ENCODE data around the gene MKNK2. TPM values are rescaled to one million over a fixed set of nuclear protein-coding genes. Genes with fewer than 3 reads are reported as not detected.

The MKNK2 gene
- total and polyA plus RNA-seq, 10 of the 15 experiments (the other 5 are each of a cell fraction or from before 2014, with no cell fraction given), result 9.6 to 365 (median 69.9) TPM

DNA sequence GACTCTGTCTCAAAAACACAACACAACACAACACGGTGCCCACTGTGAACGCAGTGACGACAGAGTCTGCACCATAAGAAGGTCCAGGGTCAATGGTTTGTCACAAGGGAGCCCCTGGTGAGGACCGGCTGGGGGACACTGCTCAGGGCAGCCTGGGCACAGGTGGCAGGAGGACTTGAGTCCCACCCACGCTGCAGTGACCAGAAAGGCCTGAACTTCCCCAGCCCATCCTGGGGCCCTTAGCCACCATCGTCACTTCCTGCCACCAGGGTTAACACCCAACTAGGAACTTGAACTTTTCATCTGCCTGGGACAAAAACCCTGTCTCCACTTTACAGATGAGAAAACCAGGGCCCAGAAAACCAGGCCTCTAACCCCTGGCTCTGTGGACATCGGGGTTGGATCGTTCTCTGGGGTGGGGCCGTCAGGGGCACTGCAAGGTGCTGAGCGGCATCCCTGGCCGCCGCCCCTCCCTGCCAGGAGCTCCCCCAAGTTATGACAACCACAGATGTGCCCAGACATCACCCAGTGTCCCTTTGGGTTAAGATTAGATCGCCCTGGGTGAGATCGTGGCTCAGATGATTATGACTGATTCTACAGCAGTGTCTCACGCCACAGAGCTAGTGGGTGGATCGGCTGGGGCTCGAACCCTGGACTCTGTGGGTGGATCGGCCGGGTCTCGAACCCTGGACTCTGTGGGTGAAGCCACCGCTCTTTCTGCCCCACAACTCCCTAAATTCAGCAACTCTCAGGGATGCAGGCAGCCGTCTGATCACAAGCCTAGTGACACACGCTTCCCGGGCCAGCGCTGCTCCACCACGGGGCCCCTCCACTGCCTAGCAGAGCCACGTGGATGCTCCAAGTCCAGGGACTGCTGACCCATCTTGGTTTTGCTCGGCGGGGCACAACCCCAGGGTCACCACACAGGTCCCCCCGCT lies 31.1 kb upstream of the MKNK2 start:
- intact Hi-C loops (cut with micrococcal nuclease; ENCODE audit: unreplicated experiment) (no loop called here), in situ Hi-C loops (cut with MboI) (loop anchor here (5.0 to 10.0 kb wide), 2 partner anchors 65 to 817 kb away; partner anchors contain the start of genes BTBD2 and CIRBP)
- Histone ChIP-seq H3K27me3 (replicated peaks in 1 of 2; ENCODE audit: control insufficient read depth in 2 of 2, insufficient read depth in 2 of 2, low read length in 1 of 2) (no peaks in the 10 kb centered on the region), H3K27ac (ENCODE audit: control insufficient read depth, insufficient read depth) (peak overlapping the region; percentile 93), H3K9ac (ENCODE audit: control insufficient read depth, insufficient read depth, low read length) (peak overlapping the region; percentile 79), H3K9me3 (replicated peaks; ENCODE audit: control insufficient read depth, insufficient read depth, low read length) (no peaks in the 10 kb centered on the region), H3K79me2 (ENCODE audit: control insufficient read depth, insufficient read depth, low read length) (peaks cover 88% of the 10 kb centered on the region), H3K4me3 (peak overlapping the region; percentile 95), H3K4me2 (ENCODE audit: control insufficient read depth, insufficient read depth) (peak overlapping the region; percentile 89), H3K4me1 (ENCODE audit: control insufficient read depth, insufficient read depth, low read length) (peaks cover 22% of the 10 kb centered on the region), H4K20me1 (ENCODE audit: control insufficient read depth, insufficient read depth) (peaks cover 25% of the 10 kb centered on the region), H3K36me3 (ENCODE audit: control insufficient read depth in 2 of 2, insufficient read depth in 2 of 2, low read length in 1 of 2) (peaks cover 31 to 35% of the 10 kb centered on the region in 2 experiments), H2AFZ (ENCODE audit: control insufficient read depth, low read depth, low read length) (no peak overlapping the region)
- no peak for DNase-seq (ENCODE audit: low read depth, low spot score)
- TSS peak; percentile 82 for BruUV-seq (replicated peaks)
- ChIA-PET SMC1A (ENCODE audit: uncharacterized antibody, unreplicated experiment) (interaction anchor here (1.1 to 6.1 kb wide), 4 partner anchors 12 to 40 kb away, joined by 3 to 43 read pairs (median 6); partner anchors contain the start of gene MOB3A), CTCF (interaction anchor here (2.5 kb wide), 1 partner anchor 12 kb away, joined by 11 read pairs; no protein-coding TSS in a partner anchor), RAD21 (ENCODE audit: unreplicated experiment) (interaction anchor here (1.0 to 3.5 kb wide), 2 partner anchors 11 to 66 kb away, joined by 3 to 31 read pairs; no protein-coding TSS in a partner anchor), POLR2A (interaction anchor here (1.0 to 3.7 kb wide), 7 partner anchors 12 to 185 kb away, joined by 3 to 60 read pairs (median 5); partner anchors contain the start of gene IZUMO4)
- ATAC-seq, result peak; percentile 46
- 1% methylated on average over 30 of the region's 30 CpGs for WGBS (ENCODE audit: insufficient coverage, insufficient replicate concordance, low lambda C conversion rate, missing lambda C conversion rate)
- peak; percentile 72 for FAIRE-seq
- TF ChIP-seq, protein P1, sequence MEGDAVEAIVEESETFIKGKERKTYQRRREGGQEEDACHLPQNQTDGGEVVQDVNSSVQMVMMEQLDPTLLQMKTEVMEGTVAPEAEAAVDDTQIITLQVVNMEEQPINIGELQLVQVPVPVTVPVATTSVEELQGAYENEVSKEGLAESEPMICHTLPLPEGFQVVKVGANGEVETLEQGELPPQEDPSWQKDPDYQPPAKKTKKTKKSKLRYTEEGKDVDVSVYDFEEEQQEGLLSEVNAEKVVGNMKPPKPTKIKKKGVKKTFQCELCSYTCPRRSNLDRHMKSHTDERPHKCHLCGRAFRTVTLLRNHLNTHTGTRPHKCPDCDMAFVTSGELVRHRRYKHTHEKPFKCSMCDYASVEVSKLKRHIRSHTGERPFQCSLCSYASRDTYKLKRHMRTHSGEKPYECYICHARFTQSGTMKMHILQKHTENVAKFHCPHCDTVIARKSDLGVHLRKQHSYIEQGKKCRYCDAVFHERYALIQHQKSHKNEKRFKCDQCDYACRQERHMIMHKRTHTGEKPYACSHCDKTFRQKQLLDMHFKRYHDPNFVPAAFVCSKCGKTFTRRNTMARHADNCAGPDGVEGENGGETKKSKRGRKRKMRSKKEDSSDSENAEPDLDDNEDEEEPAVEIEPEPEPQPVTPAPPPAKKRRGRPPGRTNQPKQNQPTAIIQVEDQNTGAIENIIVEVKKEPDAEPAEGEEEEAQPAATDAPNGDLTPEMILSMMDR (IDR thresholded peaks at IDR 0.05 in 2 of 3, conservative IDR thresholded peaks at IDR 0.05 in 1 of 3; ENCODE audit: control insufficient read depth in 2 of 3, extremely low read depth in 1 of 3, insufficient read depth in 1 of 3, low read depth in 3 of 3, low read length in 3 of 3), result no peak
- peak; percentile 76 for TF ChIP-seq MXI1 (IDR thresholded peaks at IDR 0.05; ENCODE audit: low read depth, low read length)
- TF ChIP-seq, protein P2, sequence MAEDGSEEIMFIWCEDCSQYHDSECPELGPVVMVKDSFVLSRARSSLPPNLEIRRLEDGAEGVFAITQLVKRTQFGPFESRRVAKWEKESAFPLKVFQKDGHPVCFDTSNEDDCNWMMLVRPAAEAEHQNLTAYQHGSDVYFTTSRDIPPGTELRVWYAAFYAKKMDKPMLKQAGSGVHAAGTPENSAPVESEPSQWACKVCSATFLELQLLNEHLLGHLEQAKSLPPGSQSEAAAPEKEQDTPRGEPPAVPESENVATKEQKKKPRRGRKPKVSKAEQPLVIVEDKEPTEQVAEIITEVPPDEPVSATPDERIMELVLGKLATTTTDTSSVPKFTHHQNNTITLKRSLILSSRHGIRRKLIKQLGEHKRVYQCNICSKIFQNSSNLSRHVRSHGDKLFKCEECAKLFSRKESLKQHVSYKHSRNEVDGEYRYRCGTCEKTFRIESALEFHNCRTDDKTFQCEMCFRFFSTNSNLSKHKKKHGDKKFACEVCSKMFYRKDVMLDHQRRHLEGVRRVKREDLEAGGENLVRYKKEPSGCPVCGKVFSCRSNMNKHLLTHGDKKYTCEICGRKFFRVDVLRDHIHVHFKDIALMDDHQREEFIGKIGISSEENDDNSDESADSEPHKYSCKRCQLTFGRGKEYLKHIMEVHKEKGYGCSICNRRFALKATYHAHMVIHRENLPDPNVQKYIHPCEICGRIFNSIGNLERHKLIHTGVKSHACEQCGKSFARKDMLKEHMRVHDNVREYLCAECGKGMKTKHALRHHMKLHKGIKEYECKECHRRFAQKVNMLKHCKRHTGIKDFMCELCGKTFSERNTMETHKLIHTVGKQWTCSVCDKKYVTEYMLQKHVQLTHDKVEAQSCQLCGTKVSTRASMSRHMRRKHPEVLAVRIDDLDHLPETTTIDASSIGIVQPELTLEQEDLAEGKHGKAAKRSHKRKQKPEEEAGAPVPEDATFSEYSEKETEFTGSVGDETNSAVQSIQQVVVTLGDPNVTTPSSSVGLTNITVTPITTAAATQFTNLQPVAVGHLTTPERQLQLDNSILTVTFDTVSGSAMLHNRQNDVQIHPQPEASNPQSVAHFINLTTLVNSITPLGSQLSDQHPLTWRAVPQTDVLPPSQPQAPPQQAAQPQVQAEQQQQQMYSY (CRISPR knock-in tag; IDR thresholded peaks at IDR 0.05), result no peak
- TF ChIP-seq MYB (IDR thresholded peaks at IDR 0.05; ENCODE audit: borderline replicate concordance, low read depth, low read length), result no peak
- TF ChIP-seq, protein P3, sequence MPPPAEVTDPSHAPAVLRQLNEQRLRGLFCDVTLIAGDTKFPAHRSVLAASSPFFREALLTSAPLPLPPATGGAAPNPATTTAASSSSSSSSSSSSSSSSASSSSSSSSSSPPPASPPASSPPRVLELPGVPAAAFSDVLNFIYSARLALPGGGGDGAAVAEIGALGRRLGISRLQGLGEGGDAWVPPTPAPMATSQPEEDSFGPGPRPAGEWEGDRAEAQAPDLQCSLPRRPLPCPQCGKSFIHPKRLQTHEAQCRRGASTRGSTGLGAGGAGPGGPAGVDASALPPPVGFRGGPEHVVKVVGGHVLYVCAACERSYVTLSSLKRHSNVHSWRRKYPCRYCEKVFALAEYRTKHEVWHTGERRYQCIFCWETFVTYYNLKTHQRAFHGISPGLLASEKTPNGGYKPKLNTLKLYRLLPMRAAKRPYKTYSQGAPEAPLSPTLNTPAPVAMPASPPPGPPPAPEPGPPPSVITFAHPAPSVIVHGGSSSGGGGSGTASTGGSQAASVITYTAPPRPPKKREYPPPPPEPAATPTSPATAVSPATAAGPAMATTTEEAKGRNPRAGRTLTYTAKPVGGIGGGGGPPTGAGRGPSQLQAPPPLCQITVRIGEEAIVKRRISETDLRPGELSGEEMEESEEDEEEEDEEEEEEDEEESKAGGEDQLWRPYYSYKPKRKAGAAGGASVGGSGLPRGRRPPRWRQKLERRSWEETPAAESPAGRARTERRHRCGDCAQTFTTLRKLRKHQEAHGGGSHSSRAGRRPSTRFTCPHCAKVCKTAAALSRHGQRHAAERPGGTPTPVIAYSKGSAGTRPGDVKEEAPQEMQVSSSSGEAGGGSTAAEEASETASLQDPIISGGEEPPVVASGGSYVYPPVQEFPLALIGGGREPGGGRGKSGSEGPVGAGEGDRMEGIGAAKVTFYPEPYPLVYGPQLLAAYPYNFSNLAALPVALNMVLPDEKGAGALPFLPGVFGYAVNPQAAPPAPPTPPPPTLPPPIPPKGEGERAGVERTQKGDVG (CRISPR knock-in tag; IDR thresholded peaks at IDR 0.05), result no peak
- TF ChIP-seq SUPT20H (IDR thresholded peaks at IDR 0.05; ENCODE audit: borderline replicate concordance, control insufficient read depth, low read depth, low read length), result no peak
- TF ChIP-seq IRF4 (IDR thresholded peaks at IDR 0.05; ENCODE audit: low read depth, low read length), result no peak
- TF ChIP-seq, protein P4, sequence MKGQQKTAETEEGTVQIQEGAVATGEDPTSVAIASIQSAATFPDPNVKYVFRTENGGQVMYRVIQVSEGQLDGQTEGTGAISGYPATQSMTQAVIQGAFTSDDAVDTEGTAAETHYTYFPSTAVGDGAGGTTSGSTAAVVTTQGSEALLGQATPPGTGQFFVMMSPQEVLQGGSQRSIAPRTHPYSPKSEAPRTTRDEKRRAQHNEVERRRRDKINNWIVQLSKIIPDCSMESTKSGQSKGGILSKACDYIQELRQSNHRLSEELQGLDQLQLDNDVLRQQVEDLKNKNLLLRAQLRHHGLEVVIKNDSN (IDR thresholded peaks at IDR 0.05; ENCODE audit: borderline replicate concordance, extremely low read length, insufficient read depth, low read depth, low read length), result no peak
- TF ChIP-seq RAD51 (IDR thresholded peaks at IDR 0.05), result no peak
